Measurements from ENCODE around the gene HSD17B14.

HSD17B14 gene

GRCh38 chr19:48826606-48827020 is 9.7 kb downstream of the HSD17B14 start:
- DNase-seq (ENCODE audit: low spot score): no peak

GRCh38 chr19:48822514-48822913 is 13.8 kb downstream of the HSD17B14 start:
- DNase-seq (ENCODE audit: low spot score): no peak

GRCh38 chr19:48821633-48822032 is 14.7 kb downstream of the HSD17B14 start:
- no peak for DNase-seq (ENCODE audit: low spot score)

- DNase-seq (ENCODE audit: low spot score): no peak
Measured at GRCh38 chr19:48819366-48819816, 16.9 kb downstream of the HSD17B14 start.

GRCh38 chr19:48818234-48818820 is 18.0 kb downstream of the HSD17B14 start:
- DNase-seq (ENCODE audit: low spot score): no peak

- no peak for DNase-seq (ENCODE audit: low spot score)
Measured at GRCh38 chr19:48817585-48818124, 18.6 kb downstream of the HSD17B14 start.

GRCh38 chr19:48815870-48816501 is 20.3 kb downstream of the HSD17B14 start:
- DNase-seq (ENCODE audit: low spot score): no peak

GRCh38 chr19:48814895-48815294 is 21.4 kb downstream of the HSD17B14 start:
- DNase-seq (ENCODE audit: low spot score): no peak

- DNase-seq (ENCODE audit: low spot score): no peak
Measured at GRCh38 chr19:48813123-48813913, 23.0 kb downstream of the HSD17B14 start.

- DNase-seq (ENCODE audit: low spot score): peak; percentile 83
Measured at GRCh38 chr19:48812094-48812929, 24.0 kb downstream of the HSD17B14 start.

- DNase-seq (ENCODE audit: low spot score): no peak
Measured at GRCh38 chr19:48810151-48810550, 26.1 kb downstream of the HSD17B14 start.

- DNase-seq (ENCODE audit: low spot score): no peak
Measured at GRCh38 chr19:48807590-48808308, 28.5 kb downstream of the HSD17B14 start.

- no peak for DNase-seq (ENCODE audit: low spot score)
Measured at GRCh38 chr19:48806818-48807589, 29.3 kb downstream of the HSD17B14 start.

GRCh38 chr19:48806518-48806817 is 29.8 kb downstream of the HSD17B14 start:
- DNase-seq (ENCODE audit: low spot score): no peak

- DNase-seq (ENCODE audit: low spot score): no peak
Measured at GRCh38 chr19:48805452-48805851, 30.8 kb downstream of the HSD17B14 start.

- DNase-seq (ENCODE audit: low spot score): no peak
Measured at GRCh38 chr19:48804496-48804895, 31.8 kb downstream of the HSD17B14 start.

- no peak for DNase-seq (ENCODE audit: low spot score)
Measured at GRCh38 chr19:48802623-48803022, 33.7 kb downstream of the HSD17B14 start.

- DNase-seq (ENCODE audit: low spot score): no peak
Measured at GRCh38 chr19:48799358-48800300, 36.7 kb downstream of the HSD17B14 start.

GRCh38 chr19:48798937-48799336 is 37.4 kb downstream of the HSD17B14 start:
- DNase-seq (ENCODE audit: low spot score): no peak

Measured in left forelimb (tissue), 1 donor.